Breast epithelium (tissue), 4 donors: ENCODE data around the gene TIMP1. TPM values are rescaled to one million over a fixed set of nuclear protein-coding genes. Genes with fewer than 3 reads are reported as not detected.

Experiments
- DNase-seq, 2 donors: peaks; one replicate each; pipeline ENCODE4 v3.0.0-alpha.2; 2019; ENCODE audit warnings: low spot score in 2 of 2
- H3K27ac ChIP-seq, 2 donors: fragments of 200-600 bp; sonication (generic) in 1 of 2; one replicate each; pipeline ENCODE4 v1.5.1; 2016 to 2019; ENCODE audit warnings: mild to moderate bottlenecking in 1 of 2
- H3K27me3 ChIP-seq, 2 donors: fragments of 200-600 bp; sonication (generic) in 1 of 2; one replicate each; pipeline versions ENCODE4 v1.5.1 to v1.6.0; 2017 to 2019; ENCODE audit warnings: control low read depth in 1 of 2, mild to moderate bottlenecking in 1 of 2
- H3K36me3 ChIP-seq: fragments of 200-600 bp; one replicate; pipeline ENCODE4 v1.5.1; 2019
- H3K4me1 ChIP-seq, 2 donors: fragments of 200-600 bp; sonication (generic); one replicate each; pipeline ENCODE4 v1.5.1; 2016 to 2019; ENCODE audit warnings: control low read depth in 1 of 2
- H3K4me3 ChIP-seq, 3 donors: fragments of 200-600 bp; sonication (generic); 1 replicate in 2 of 3; 2 replicates in 1 of 3; pipeline ENCODE4 v1.5.1; 2016 to 2019; ENCODE audit warnings: mild to moderate bottlenecking in 3 of 3, moderate library complexity in 2 of 3
- H3K9me3 ChIP-seq, 2 donors: fragments of 200-600 bp; sonication (generic) in 1 of 2; one replicate each; pipeline ENCODE4 v1.5.1; 2016 to 2019; ENCODE audit warnings: control low read depth in 1 of 2
- CTCF ChIP-seq, 3 donors: fragments of 450-650 bp; IDR thresholded peaks; one replicate each; pipeline ENCODE4 v1.5.1; 2016 to 2017; ENCODE audit warnings: antibody characterized with exemption in 3 of 3, mild to moderate bottlenecking in 3 of 3, moderate library complexity in 3 of 3
- POLR2A ChIP-seq: fragments of 450-650 bp; IDR thresholded peaks from one replicate; pipeline ENCODE4 v1.6.1; 2016; ENCODE audit warnings: antibody characterized with exemption, mild to moderate bottlenecking, moderate library complexity
- POLR2AphosphoS5 ChIP-seq, 3 donors: sonication (generic); formaldehyde crosslinking; IDR thresholded peaks; one replicate each; pipeline ENCODE4 v1.6.1; 2017; ENCODE audit warnings: antibody characterized with exemption in 3 of 3
- intact Hi-C: fragments of 100-400 bp; cut with DNase I; formaldehyde crosslinking; loops from one replicate; pipeline ENCODE4 v1.15.1; 2023; ENCODE audit warnings: low total_unique reads
- total RNA-seq, 3 donors: library from RNA; depleted of rRNA; stranded (reverse); fragments of >200 nt; gene quantifications; one replicate each; pipeline ENCODE4 v1.1.0, GENCODE V29; 2016

The TIMP1 gene
- total RNA-seq, 3 donors from 2014 or later: 85.9 to 225 (median 180) TPM

- intact Hi-C loops: loop anchor here (5.0 kb wide), 1 partner anchor 61 kb away; no protein-coding TSS in a partner anchor
These were observed 5.9 kb downstream of the TIMP1 start for GRCh38 chrX:47587906-47588735.

GRCh38 chrX:47590984-47591383, 8.7 kb downstream of the TIMP1 start:
- Histone ChIP-seq H3K9me3 (peaks cover 0 to 4% of the 10 kb centered on the region in 2 donors), H3K27ac (no peak overlapping the region), H3K27me3 (peaks cover 0 to 30% of the 10 kb centered on the region in 2 donors), H3K4me3 (no peak overlapping the region), H3K4me1 (no peaks in the 10 kb centered on the region), H3K36me3 (no peaks in the 10 kb centered on the region)
- intact Hi-C loops: no loop called here
- no peak for TF ChIP-seq CTCF (IDR thresholded peaks at IDR 0.05)
- no peak for TF ChIP-seq POLR2A
- no peak for TF ChIP-seq POLR2AphosphoS5 (IDR thresholded peaks at IDR 0.05)
- DNase-seq: no peak

More at GRCh38 chrX:47587906-47588735, 5.9 kb downstream of the TIMP1 start:
- no peaks in the 10 kb centered on the region for H3K4me1 ChIP-seq
- TF ChIP-seq CTCF (IDR thresholded peaks at IDR 0.05) (no peak), POLR2AphosphoS5 (IDR thresholded peaks at IDR 0.05) (no peak), POLR2A (no peak)
- no peak for DNase-seq
- no peak overlapping the region for H3K27ac ChIP-seq
- no peak overlapping the region for H3K4me3 ChIP-seq
- no peaks in the 10 kb centered on the region for H3K9me3 ChIP-seq
- no peaks in the 10 kb centered on the region for H3K36me3 ChIP-seq
- peaks cover 0 to 27% of the 10 kb centered on the region in 2 donors for H3K27me3 ChIP-seq

GRCh38 chrX:47593522-47593921, 11.3 kb downstream of the TIMP1 start:
- intact Hi-C loops: no loop called here
- DNase-seq: no peak
- H3K4me1 ChIP-seq: no peaks in the 10 kb centered on the region
- H3K27me3 ChIP-seq: peaks cover 0 to 13% of the 10 kb centered on the region in 2 donors
- TF ChIP-seq CTCF (IDR thresholded peaks at IDR 0.05) (no peak), POLR2AphosphoS5 (IDR thresholded peaks at IDR 0.05) (no peak), POLR2A (no peak)
- no peak overlapping the region for H3K27ac ChIP-seq
- no peaks in the 10 kb centered on the region for H3K36me3 ChIP-seq
- H3K4me3 ChIP-seq: no peak overlapping the region
- peaks cover 7 to 29% of the 10 kb centered on the region in 2 donors for H3K9me3 ChIP-seq

- Histone ChIP-seq H3K4me3 (no peak overlapping the region), H3K36me3 (no peaks in the 10 kb centered on the region), H3K9me3 (peaks cover 11 to 49% of the 10 kb centered on the region in 2 donors), H3K27ac (no peak overlapping the region), H3K4me1 (no peaks in the 10 kb centered on the region), H3K27me3 (peaks cover 0 to 10% of the 10 kb centered on the region in 2 donors)
- TF ChIP-seq POLR2AphosphoS5 (IDR thresholded peaks at IDR 0.05): no peak
- DNase-seq: no peak
- intact Hi-C loops: no loop called here
These were observed 13.5 kb downstream of the TIMP1 start for GRCh38 chrX:47595716-47596251.

- no peaks in the 10 kb centered on the region for H3K36me3 ChIP-seq
- DNase-seq: no peak
- TF ChIP-seq POLR2AphosphoS5 (IDR thresholded peaks at IDR 0.05): no peak
- no peak for TF ChIP-seq POLR2A
- no peak for TF ChIP-seq CTCF (IDR thresholded peaks at IDR 0.05)
- H3K27ac ChIP-seq: no peak overlapping the region
- H3K4me3 ChIP-seq: no peak overlapping the region
- peaks cover 0 to 10% of the 10 kb centered on the region in 2 donors for H3K27me3 ChIP-seq
- H3K9me3 ChIP-seq: peaks cover 11 to 50% of the 10 kb centered on the region in 2 donors
- intact Hi-C loops: no loop called here
- no peaks in the 10 kb centered on the region for H3K4me1 ChIP-seq
These were observed 14.0 kb downstream of the TIMP1 start for GRCh38 chrX:47596256-47596655.
